HG03060 (cell line): ENCODE results near the gene PQBP1.
A peak's percentile ranks its signal among the peaks of the same experiment; 100 is the strongest.

Source experiments
- ATAC-seq: cut with Tn5 transposase; IDR thresholded peaks from one replicate; pipeline ENCODE4 v1.9.1; 2021; ENCODE audit warnings: low read depth, moderate number of reproducible peaks; ENCODE audit not compliant: unreplicated experiment

The PQBP1 gene

GRCh38 chrX:48919947-48920717, 22.4 kb downstream of the PQBP1 start:
- ATAC-seq, result no peak

GRCh38 chrX:48920718-48921104, 23.0 kb downstream of the PQBP1 start:
- no peak for ATAC-seq

- ATAC-seq, result no peak
These were observed 26.0 kb downstream of the PQBP1 start for GRCh38 chrX:48923771-48924170.

GRCh38 chrX:48924270-48924669, 26.5 kb downstream of the PQBP1 start:
- no peak for ATAC-seq

- ATAC-seq, result no peak
These were observed 29.4 kb downstream of the PQBP1 start for GRCh38 chrX:48927123-48927522.

- no peak for ATAC-seq
These were observed 30.1 kb downstream of the PQBP1 start for GRCh38 chrX:48927736-48928382.

GRCh38 chrX:48933757-48934156, 36.0 kb downstream of the PQBP1 start:
- no peak for ATAC-seq

GRCh38 chrX:48934581-48935300, 37.0 kb downstream of the PQBP1 start:
- no peak for ATAC-seq

GRCh38 chrX:48935301-48935670, 37.6 kb downstream of the PQBP1 start:
- ATAC-seq, result no peak

- ATAC-seq, result no peak
These were observed 38.8 kb downstream of the PQBP1 start for GRCh38 chrX:48936429-48937053.

- peak; percentile 37 for ATAC-seq
These were observed 39.6 kb downstream of the PQBP1 start for GRCh38 chrX:48937054-48937907.

- ATAC-seq, result peak; percentile 32
These were observed 41.1 kb downstream of the PQBP1 start for GRCh38 chrX:48938721-48939425.

- ATAC-seq, result no peak
These were observed 41.9 kb downstream of the PQBP1 start for GRCh38 chrX:48939524-48940228.

GRCh38 chrX:48940404-48940955, 42.8 kb downstream of the PQBP1 start:
- no peak for ATAC-seq

GRCh38 chrX:48942895-48943294, 45.2 kb downstream of the PQBP1 start:
- no peak for ATAC-seq

- ATAC-seq, result no peak
These were observed 48.0 kb downstream of the PQBP1 start for GRCh38 chrX:48945517-48946348.

GRCh38 chrX:48948589-48948988, 50.9 kb downstream of the PQBP1 start:
- ATAC-seq, result no peak
